HG02973 (cell line): ENCODE measurements around the gene LRP8.
"Not testable (repeated sequence)": the region's sequence is repeated elsewhere in the genome, so short reads cannot be mapped to it uniquely, and the experiment has no call there.

Experiments used
- ATAC-seq: cut with Tn5 transposase; IDR thresholded peaks from one replicate; pipeline ENCODE4 v1.9.1; 2021; ENCODE audit warnings: moderate library complexity; ENCODE audit not compliant: unreplicated experiment

LRP8 gene

DNA sequence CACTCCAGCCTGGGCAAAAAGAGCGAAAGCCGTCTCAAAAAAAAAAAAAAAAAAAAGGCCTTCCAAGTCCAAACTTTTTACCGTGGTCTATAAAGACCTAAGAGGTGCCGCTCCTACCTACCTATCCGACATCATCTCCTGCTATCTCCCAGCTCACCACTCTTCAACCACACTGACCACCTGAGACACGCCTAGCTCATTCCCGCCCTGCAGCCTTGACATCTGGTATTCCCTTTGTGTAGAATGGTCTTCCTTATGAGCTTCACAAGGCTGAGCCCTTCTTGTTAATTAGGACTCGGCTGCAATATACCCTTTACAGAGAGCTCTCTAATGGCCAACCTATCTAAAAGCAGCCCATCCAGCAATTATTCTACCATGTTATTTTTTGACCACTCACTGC is 90.2 kb downstream of the LRP8 start:
- ATAC-seq: no peak

GRCh38 chr1:53220962-53221286 is 106.9 kb downstream of the LRP8 start:
- ATAC-seq: no peak

GRCh38 chr1:53220171-53220961 is 107.5 kb downstream of the LRP8 start, which contains the start of gene CZIB:
Gene CZIB (minus strand): TSS chr1:53220634. CDS start chr1:53220575, 59 bp downstream.
- peak; percentile 87 for ATAC-seq

DNA sequence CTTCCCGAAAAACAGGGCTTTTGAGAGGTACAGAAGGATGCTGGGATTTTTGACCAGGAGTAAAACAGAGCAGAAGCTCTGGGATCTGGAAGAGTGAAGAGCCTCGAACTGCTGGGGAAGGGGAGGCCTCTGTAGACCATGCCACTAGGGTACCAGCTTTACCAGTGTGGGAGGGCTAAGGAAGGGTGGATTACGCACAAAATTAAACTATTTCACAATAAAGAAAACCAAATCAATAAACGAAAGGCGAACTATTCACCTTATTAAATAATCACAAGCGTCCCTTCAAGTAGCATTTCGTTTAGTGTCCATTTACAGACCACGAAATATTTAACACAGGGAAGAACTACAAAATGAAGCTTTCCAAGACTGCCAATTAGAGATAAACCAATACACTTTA is 108.2 kb downstream of the LRP8 start:
- no peak for ATAC-seq

GRCh38 chr1:53218201-53218600 is 109.7 kb downstream of the LRP8 start:
- ATAC-seq: no peak

DNA sequence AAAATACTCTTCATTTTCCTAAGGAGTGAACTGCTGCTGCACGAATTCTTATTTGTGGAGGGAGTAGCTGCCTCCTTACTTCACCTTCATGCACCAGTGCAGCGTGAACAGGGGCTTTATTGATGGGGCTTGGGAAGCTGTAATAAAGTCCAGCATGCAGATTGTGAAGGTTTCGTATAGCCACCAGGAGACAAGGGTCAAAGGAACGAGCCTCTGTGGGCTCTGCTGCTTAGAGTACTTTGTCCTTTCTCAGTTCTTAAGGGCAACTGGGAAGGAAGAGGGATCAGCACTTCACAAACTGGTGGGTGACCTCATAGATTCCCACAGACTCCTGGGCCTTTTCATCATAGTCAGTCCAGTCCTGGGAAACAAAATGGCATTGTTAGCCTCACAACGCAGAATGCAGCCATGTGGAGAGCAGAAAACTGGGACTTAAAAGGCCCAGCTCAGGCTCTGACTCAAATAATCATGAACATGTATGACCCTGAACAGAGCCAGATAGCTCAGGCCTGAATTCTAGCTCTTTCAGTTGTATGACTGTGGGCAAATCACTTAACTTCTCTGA is 113.4 kb downstream of the LRP8 start:
- no peak for ATAC-seq

- no peak for ATAC-seq
Measured at GRCh38 chr1:53210954-53211353, 116.9 kb downstream of the LRP8 start.

DNA sequence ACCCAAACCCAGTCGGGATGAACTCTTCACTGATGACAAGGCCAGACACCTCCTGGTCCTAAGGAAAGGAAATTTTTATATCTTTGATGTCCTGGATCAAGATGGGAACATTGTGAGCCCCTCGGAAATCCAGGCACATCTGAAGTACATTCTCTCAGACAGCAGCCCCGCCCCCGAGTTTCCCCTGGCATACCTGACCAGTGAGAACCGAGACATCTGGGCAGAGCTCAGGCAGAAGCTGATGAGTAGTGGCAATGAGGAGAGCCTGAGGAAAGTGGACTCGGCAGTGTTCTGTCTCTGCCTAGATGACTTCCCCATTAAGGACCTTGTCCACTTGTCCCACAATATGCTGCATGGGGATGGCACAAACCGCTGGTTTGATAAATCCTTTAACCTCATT is 117.5 kb downstream of the LRP8 start:
- ATAC-seq: no peak

DNA sequence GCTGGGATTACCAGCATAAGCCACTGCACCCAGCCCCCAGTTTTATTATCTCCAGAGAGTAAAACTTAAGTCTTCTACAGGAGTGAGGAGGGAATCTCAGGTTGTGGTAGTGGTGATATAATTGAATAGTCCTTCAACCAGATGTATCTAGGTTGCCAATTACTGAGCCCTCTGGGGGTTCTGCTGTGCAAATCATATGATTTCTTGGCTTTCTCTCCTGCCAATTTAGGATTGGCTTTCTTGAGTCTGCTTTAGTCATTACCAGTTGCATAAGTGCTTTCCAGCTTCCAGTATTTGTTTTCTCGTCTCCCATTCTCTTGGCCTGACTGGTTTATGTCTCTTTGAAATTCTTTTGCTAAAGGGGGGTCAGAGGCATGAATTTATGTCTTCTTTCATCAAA is 120.1 kb downstream of the LRP8 start:
- ATAC-seq: no peak

DNA sequence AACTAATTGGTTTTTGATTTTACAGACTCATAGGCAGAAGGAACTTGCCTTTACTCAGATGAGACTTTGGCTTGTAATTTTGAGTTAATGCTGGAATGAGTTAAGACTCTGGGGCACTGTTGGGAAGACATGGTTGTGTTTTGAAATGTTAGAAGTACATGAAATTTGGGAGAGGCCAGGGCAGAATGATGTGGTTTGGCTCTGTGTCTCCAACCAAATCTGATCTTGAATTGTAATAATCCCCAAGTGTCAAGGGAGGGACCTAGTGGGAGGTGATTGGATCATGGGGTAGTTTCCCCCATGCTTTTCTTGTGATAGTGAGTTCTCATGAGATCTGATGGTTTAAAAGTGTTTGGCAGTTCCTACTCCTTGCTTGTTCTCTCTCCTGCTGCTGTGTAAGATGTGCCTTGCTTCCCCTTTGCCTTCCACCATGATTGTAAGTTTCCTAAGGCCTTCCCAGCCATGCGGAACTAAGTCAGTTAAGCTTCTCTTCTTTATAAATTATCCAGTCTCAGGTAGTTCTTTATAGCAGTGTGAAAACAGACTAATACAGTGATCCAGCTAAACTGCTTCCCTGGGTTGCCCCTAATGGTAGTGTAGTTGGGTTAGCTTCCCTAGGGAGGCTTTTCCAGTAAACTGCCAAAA is 121.0 kb downstream of the LRP8 start:
- ATAC-seq: no peak

GRCh38 chr1:53206083-53206685 is 121.7 kb downstream of the LRP8 start:
- not testable (repeated sequence) for ATAC-seq

DNA sequence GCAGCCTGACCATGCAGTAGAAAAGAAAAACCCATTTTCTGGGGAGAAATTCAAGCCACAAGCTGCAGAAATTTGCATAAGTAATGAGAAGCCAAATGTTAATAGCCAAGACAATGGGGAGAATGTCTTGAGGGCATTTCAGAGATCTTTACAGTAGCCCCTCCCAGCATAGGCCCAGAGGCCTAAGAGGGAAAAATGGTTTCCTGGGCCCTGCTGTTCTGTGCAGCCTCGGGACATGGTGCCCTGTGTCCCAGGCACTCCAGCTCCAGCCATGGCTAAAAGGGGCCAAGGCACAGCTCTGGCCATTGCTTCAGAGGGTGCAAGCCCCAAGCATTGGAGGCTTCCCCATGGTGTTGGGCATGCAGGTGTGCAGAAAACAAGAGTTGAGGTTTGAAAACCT is 122.4 kb downstream of the LRP8 start:
- ATAC-seq: not testable (repeated sequence)

DNA sequence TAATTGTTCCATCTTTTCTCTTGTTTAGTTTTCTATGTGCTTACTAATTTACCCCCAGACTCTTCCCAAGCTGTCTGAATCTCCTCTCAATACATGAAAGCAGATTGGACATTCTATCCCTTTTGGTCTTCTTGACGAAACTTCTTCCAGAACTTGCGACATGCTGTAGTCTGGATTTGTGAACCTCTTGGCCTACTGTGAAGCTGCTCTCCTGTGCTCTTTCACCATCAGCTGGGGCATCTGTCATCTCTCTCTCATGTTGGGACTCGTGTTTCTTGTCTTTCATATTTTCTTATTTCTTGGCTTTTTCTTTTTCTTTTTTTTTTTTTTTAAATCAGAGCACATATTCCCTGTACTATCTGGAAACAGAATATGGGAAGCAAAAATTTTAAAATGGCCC is 124.4 kb downstream of the LRP8 start:
- ATAC-seq: no peak

DNA sequence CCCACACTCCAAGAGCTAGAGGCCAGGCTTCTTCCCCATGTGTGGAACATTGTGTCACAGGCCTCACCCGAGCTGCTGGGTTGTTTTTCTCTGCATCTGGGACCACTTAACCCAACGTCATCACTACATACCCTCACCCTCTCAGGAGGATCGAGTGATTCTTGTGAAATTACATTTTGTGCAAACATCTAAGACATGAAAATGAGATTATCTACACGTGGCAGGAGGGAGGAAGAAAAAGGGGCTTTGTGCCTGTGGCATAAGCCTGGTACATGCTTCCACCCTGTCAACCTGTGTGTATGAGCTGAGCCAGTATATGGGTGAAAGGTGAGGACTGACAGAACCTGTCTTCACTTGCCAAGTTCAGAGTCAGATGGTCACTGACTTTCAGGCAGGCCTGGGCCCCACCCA is 129.6 kb downstream of the LRP8 start:
- ATAC-seq: no peak

DNA sequence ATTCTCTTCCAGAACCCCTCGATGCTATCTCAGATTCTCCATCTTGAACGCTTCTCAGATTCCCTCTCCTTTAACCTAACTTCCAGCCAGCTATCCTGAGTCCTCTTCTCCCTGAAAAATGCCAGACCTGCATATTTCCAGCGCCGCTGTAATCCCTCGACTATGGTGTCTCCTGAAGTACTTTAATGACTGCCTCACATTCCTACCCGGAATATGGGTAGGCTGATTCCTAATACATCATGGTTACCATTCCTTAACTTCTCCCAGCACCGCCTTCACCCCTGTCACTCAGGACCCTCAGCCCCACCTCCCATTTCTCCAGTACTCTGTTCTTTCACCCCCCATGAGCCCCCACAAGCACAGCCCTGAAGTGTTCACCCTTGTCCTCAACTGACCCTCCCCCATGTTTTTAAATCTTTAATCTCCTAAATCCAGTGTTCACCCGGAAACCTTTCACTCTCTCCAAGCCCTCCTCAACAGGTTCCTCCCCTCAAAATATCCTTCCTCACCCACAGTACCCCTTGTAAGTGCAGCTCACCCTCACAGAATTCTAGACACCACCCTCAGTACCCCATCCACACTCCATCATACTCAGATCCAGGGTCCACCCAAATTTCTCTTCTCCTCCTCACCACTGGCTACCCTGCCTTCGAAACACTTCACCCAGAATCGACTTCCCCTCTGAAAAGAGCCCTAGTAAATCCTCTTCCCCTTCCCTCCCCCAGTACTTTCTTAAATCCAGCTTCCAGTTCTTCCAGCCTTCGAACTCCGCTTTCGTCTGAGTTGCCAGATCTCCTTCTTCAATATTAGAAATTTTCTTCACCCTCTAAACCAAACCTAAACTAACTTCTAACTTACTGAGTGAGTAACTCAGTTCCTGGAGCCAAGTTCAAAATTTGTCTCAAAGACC is 130.3 kb downstream of the LRP8 start:
- ATAC-seq: no peak

DNA sequence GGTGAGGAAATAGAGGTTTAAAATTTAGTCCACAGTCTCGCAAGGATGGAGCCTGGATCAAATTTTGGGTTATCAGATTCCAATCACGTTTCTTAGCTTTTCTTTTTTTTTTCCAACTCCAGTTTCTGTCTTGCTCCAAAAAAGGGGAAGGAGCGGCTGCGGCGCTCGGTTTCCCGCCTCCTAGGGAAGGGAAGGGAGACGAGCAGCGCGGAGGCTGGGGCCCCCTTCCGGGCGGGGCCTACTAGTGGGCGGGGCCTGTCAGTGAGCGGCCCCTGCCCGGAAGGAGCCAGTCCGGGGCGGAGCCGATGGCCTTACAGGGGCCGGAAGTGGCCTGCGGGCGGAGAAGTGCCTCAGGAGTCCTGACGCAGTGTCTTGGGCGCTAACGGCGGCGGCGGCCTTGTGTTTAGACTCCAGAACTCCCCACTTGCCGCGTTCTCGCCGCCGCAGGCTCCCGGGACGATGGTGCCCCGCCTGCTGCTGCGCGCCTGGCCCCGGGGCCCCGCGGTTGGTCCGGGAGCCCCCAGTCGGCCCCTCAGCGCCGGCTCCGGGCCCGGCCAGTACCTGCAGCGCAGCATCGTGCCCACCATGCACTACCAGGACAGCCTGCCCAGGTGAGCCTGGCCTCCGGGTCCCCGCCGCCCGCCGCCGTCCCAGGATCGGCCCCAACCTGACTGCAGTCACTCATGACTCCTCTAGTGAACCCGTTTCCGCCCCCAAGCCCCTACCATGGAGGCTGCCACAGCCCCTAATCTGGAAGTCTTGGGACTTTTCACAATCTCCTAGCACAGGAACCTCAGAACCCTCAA is 131.2 kb downstream of the LRP8 start, which contains the start of gene CPT2:
CPT2 (plus strand) TSS at position 340 of the 806 bp plus-strand sequence; CDS start at position 460, 120 bp downstream.
- ATAC-seq: peak; percentile 97

DNA sequence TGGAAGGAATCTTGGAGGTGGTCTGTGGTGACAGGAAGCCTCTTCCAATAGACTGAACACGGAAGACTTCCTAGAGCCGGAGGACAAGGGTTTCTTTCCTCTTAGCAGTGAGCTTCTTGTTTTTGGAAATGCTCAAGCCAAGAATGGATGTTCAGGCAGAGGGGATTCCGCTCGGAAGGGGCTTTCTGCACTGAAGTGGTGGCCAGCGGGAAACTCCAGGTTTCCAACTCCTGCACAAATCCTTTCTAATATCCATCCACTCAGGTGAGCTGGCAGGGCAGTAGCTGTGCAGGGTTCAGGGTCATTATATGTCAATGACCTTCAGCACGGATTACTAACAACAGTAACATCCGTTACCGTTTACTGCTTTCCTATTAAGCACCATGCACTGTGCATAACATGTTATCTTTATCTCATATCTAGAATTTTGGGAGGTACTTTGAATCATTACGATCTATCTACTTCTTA is 131.8 kb downstream of the LRP8 start:
- ATAC-seq: no peak

GRCh38 chr1:53195246-53196016 is 132.4 kb downstream of the LRP8 start:
- ATAC-seq: no peak
